Peyer's patch (tissue), 4 donors: ENCODE measurements around the gene FAM8A1. TPM values are rescaled to one million over a fixed set of nuclear protein-coding genes. Genes with fewer than 3 reads are reported as not detected.
"Not testable (repeated sequence)": the region's sequence is repeated elsewhere in the genome, so short reads cannot be mapped to it uniquely, and the experiment has no call there.

Experiments used
- DNase-seq, 3 donors: peaks; one replicate each; pipeline ENCODE4 v3.0.0-alpha.2; 2017 to 2019
- H3K27ac ChIP-seq, 4 donors: fragments of 200-600 bp; sonication (generic); one replicate each; pipeline ENCODE4 v1.5.1; 2016 to 2019
- H3K27me3 ChIP-seq, 2 donors: fragments of 200-600 bp; sonication (generic); one replicate each; pipeline ENCODE4 v1.5.1; 2019
- H3K36me3 ChIP-seq, 3 donors: fragments of 200-600 bp; sonication (generic); one replicate each; pipeline ENCODE4 v1.5.1; 2016 to 2019
- H3K4me1 ChIP-seq, 4 donors: fragments of 200-600 bp; sonication (generic); one replicate each; pipeline ENCODE4 v1.5.1; 2016 to 2019
- H3K4me3 ChIP-seq, 4 donors: fragments of 200-600 bp; sonication (generic); 1 replicate in 3 of 4; 2 replicates in 1 of 4; pipeline ENCODE4 v1.5.1; 2016 to 2019; ENCODE audit warnings: mild to moderate bottlenecking in 1 of 4
- H3K9me3 ChIP-seq, 4 donors: fragments of 200-600 bp; sonication (generic); one replicate each; pipeline ENCODE4 v1.5.1; 2016 to 2019; ENCODE audit warnings: mild to moderate bottlenecking in 1 of 4
- POLR2A ChIP-seq, 2 donors: fragments of 450-650 bp; IDR thresholded peaks; one replicate each; pipeline ENCODE4 v1.5.1; 2017; ENCODE audit warnings: antibody characterized with exemption in 2 of 2, mild to moderate bottlenecking in 2 of 2, moderate library complexity in 2 of 2
- total RNA-seq, 4 donors: library from RNA; depleted of rRNA; stranded (reverse); fragments of >200 nt; gene quantifications; one replicate each; pipeline ENCODE4 v1.1.0, GENCODE V29; 2016
- TF ChIP-seq, protein P1 (sequence below), 6 experiments: fragments of 450-650 bp in 4 of 6; fragments of 200-600 bp in 2 of 6; sonication (generic) in 1 of 6; IDR thresholded peaks; one replicate each; pipeline ENCODE4 v1.5.1; 2017 to 2019; ENCODE audit warnings: antibody characterized with exemption in 6 of 6, mild to moderate bottlenecking in 3 of 6, moderate library complexity in 1 of 6

Gene FAM8A1
- total RNA-seq, 4 donors from 2014 or later, result 8.3 to 47.1 (median 30.4) TPM

DNA sequence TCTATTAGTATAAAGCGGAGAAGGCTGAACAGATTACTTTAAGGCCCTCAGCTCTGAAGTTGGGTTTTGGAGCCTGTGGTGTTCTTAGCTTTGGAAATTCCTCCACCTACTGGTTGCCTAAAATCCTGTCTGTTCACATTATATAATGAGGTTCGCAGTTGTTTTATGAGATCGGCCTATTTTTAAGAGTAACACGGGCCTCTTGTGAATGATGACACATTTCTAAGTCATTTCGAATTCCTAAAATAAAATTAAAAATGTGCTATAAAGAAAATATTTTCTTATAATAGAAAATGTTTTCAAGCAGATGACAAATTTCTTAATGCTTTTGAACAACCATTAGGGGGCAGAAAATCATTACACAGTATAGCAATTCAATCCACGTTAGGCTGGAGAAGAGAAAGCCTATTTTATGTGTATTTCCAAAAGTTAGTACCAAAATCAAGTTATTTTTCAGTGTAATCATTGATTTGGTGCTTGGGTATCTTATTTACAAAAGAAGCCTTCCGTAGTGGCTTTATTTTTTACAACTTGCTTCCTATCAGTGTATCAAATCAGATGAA is 15.8 kb upstream of the FAM8A1 start:
- Histone ChIP-seq H3K4me3 (no peak overlapping the region), H3K27me3 (no peaks in the 10 kb centered on the region), H3K27ac (peak overlapping the region in 3 of 4 donors; percentile 1 to 51 (median 7)), H3K4me1 (peaks cover 0 to 7% (median 0%) of the 10 kb centered on the region in 4 donors), H3K36me3 (no peaks in the 10 kb centered on the region), H3K9me3 (no peaks in the 10 kb centered on the region)
- DNase-seq, result no peak
- TF ChIP-seq, protein P1, sequence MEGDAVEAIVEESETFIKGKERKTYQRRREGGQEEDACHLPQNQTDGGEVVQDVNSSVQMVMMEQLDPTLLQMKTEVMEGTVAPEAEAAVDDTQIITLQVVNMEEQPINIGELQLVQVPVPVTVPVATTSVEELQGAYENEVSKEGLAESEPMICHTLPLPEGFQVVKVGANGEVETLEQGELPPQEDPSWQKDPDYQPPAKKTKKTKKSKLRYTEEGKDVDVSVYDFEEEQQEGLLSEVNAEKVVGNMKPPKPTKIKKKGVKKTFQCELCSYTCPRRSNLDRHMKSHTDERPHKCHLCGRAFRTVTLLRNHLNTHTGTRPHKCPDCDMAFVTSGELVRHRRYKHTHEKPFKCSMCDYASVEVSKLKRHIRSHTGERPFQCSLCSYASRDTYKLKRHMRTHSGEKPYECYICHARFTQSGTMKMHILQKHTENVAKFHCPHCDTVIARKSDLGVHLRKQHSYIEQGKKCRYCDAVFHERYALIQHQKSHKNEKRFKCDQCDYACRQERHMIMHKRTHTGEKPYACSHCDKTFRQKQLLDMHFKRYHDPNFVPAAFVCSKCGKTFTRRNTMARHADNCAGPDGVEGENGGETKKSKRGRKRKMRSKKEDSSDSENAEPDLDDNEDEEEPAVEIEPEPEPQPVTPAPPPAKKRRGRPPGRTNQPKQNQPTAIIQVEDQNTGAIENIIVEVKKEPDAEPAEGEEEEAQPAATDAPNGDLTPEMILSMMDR (IDR thresholded peaks at IDR 0.05), result peak; percentile 38 to 93 (median 82)
- no peak for TF ChIP-seq POLR2A (IDR thresholded peaks at IDR 0.05)

DNA sequence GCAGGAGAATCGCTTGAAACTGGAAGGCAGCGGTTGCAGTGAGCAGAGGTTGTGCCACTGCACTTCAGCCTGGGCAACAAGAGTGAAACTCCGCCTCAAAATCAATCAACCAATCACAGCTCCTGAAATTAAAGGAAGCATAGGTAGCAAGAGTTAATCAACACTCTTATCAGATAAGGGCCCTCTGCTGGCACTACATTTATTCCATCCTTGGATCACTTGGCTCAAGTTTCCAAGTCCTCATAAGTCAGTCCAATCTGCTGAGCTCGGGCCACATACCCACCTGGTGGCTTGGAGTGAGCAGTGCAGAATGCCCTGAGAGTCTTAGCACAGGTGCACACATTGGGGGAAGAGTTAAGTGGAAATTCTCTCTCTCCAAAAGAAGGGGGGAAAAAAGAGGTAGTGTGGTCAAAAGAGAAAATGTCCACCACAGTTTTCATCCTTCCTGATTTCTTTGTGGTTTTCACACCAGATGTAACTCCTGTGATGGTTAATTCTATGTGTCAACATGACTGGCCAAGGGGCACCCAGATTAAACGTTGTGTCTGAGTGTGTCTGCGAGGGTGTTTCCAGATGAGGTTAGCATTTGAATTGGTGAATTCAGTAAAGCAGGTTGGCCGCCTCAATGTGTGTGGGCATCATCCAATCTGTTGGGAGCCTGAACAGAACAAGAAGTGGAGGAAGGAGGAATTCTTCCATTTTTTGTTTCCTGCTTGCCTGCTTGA is 14.2 kb upstream of the FAM8A1 start:
- no peaks in the 10 kb centered on the region for H3K9me3 ChIP-seq
- H3K27me3 ChIP-seq, result no peaks in the 10 kb centered on the region
- H3K36me3 ChIP-seq, result no peaks in the 10 kb centered on the region
- H3K4me3 ChIP-seq, result no peak overlapping the region
- no peak overlapping the region for H3K27ac ChIP-seq
- H3K4me1 ChIP-seq, result peaks cover 0 to 7% (median 0%) of the 10 kb centered on the region in 4 donors
- TF ChIP-seq, protein P1 (IDR thresholded peaks at IDR 0.05), result peak in 3 of 6 experiments; percentile 73 to 81 (median 73)
- no peak for TF ChIP-seq POLR2A (IDR thresholded peaks at IDR 0.05)
- DNase-seq, result peak in 1 of 3 donors; percentile 65

DNA sequence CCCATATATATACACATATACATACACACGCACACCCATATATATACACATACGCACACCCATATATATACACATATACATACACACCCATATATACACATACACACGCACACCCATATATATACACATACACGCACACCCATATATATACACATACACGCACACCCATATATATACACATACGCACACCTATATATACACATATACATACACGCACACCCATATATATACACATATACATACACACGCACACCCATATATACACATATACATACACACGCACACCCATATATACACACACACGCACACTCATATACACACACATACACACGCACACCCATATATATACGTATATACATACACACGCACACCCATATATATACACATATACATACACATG is 13.5 kb upstream of the FAM8A1 start:
- not testable (repeated sequence) for H3K4me3 ChIP-seq, H3K9me3 ChIP-seq, DNase-seq, H3K27ac ChIP-seq, H3K27me3 ChIP-seq, H3K36me3 ChIP-seq, H3K4me1 ChIP-seq

DNA sequence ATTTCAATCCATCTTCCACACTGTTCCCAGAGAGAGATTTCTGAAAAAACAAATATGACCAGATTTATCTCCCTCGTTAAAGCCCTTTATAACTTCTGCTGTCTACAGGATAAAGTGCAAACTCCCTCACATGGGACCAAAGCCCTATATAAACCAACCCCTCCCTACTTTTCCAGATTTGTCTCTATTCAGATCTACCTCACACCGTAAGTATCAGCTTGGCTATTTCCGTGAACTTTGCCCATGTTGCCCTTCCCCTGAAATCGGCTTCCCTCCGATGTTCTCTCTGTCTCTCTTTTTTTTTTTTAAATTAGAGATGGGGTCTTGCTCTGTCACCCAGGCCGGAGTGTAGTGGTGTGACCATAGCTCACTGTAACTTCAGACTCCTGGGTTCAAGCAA is 12.1 kb upstream of the FAM8A1 start:
- no peak for DNase-seq
- Histone ChIP-seq H3K36me3 (no peaks in the 10 kb centered on the region), H3K9me3 (no peaks in the 10 kb centered on the region), H3K27me3 (no peaks in the 10 kb centered on the region), H3K27ac (no peak overlapping the region), H3K4me1 (peaks cover 0 to 7% (median 0%) of the 10 kb centered on the region in 4 donors), H3K4me3 (no peak overlapping the region)
- TF ChIP-seq, protein P1 (IDR thresholded peaks at IDR 0.05), result no peak
- no peak for TF ChIP-seq POLR2A (IDR thresholded peaks at IDR 0.05)

DNA sequence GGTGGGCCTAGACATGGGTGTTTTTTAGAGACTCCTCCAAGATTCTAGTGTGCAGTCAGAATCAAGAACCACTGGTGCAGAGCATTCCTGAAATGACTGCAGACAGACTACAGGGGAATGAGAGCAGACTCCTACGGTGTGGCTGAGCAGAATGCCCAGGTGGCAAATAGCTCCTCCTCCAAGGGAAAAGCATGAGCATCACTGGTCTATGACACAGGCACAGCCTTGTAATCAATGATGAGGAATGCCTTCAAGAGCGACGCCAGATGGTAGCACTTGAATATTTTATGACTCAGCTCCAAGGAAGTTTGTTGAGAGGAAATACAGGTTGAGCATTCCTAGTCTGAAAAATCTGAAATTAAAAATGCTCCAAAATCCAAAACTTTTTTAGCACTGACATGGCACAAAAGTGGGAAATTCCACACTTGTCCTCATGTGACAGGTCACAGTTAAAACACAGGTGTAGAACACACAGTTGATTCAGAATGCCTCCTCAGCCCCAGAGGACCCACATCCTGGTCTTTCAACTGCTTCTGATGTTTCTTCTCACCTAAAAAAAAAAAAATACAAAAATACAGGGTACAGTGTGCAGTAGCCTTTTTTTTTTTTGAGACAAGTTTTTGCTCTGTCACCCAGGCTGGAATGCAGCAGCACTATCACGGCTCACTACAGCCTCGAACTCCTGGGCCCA is 10.6 kb upstream of the FAM8A1 start:
- H3K36me3 ChIP-seq, result no peaks in the 10 kb centered on the region
- H3K4me3 ChIP-seq, result no peak overlapping the region
- no peak overlapping the region for H3K27ac ChIP-seq
- H3K27me3 ChIP-seq, result no peaks in the 10 kb centered on the region
- peak in 1 of 3 donors; percentile 65 for DNase-seq
- no peak for TF ChIP-seq POLR2A (IDR thresholded peaks at IDR 0.05)
- TF ChIP-seq, protein P1 (IDR thresholded peaks at IDR 0.05), result peak in 1 of 6 experiments; percentile 30
- no peaks in the 10 kb centered on the region for H3K9me3 ChIP-seq
- peaks cover 0 to 7% (median 0%) of the 10 kb centered on the region in 4 donors for H3K4me1 ChIP-seq

DNA sequence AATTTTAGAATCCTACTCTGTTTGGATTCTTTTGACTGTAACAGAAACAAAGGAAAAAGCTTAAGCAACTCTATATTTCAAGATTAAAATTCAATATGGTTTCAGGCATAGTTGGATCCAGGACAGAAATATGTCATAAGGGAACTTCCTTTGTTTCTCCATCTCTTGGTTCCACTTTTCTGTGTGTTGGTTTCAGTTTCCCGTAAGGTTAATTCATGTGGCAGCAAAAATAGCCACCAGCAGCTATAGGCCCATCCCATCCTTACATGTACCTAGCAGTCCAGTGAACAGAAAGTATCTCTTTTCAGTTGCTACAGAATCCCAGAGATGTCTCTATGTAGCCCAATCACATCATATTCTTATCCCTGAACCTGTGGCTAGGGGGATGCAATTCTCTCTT is 8.8 kb upstream of the FAM8A1 start:
- TF ChIP-seq, protein P1 (IDR thresholded peaks at IDR 0.05), result no peak
- no peak for TF ChIP-seq POLR2A (IDR thresholded peaks at IDR 0.05)
- no peak for DNase-seq
- Histone ChIP-seq H3K9me3 (no peaks in the 10 kb centered on the region), H3K4me3 (no peak overlapping the region), H3K4me1 (peaks cover 0 to 7% (median 0%) of the 10 kb centered on the region in 4 donors), H3K27ac (no peak overlapping the region), H3K36me3 (no peaks in the 10 kb centered on the region), H3K27me3 (no peaks in the 10 kb centered on the region)
